ENCODE measurements around the gene DGKB.

DGKB gene

DNA sequence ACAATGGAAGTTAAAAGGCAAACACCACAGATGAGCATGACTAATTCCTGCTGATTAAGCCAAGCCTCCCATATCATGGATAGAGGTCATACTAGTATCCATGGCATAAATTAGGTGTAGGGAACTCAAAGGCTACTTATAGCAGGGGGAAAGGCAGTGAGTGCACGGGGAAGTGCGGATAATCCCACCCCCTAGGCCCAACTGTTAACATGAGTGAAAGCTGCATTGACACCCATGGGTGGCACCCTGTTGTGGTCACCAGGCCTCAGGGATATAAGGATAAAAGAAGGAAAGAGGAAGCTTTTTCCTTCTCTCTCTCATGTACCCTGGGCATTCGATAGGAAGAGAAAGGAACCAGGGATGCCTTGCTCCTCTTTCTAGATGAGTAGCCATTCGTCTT, 161.9 kb downstream of the DGKB start:
- DNase-seq: no peak
- H3K27me3 Mint-ChIP-seq: no peaks in the 10 kb centered on the region
- no peak overlapping the region for H3K27ac Mint-ChIP-seq
- H3K4me1 Mint-ChIP-seq (ENCODE audit: low read depth): no peaks in the 10 kb centered on the region
- peaks cover 10% of the 10 kb centered on the region for H3K9me3 Mint-ChIP-seq
- H3K36me3 Mint-ChIP-seq (ENCODE audit: low read depth): no peaks in the 10 kb centered on the region
- no peak overlapping the region for H3K4me3 Mint-ChIP-seq

DNA sequence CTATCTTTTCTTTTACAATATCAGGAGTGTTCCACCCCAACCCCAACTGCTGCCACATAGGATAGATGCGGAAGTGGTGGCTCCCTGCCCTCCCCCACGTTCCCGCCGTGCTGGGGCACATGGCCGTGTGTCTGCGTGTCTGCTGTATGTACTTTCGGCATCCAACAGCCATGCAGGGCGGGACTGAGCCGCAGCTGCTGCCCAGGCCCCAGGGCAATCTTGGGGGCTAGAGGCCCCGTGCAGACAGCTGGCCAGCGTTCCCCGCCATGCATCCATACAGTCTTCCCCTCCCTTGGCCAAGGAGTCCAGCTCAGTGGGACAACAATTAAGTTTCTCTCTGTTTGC, 162.7 kb downstream of the DGKB start:
- Mint-ChIP-seq H3K27ac (no peak overlapping the region), H3K4me1 (ENCODE audit: low read depth) (no peaks in the 10 kb centered on the region), H3K9me3 (peaks cover 9% of the 10 kb centered on the region), H3K4me3 (no peak overlapping the region), H3K36me3 (ENCODE audit: low read depth) (no peaks in the 10 kb centered on the region), H3K27me3 (no peaks in the 10 kb centered on the region)
- DNase-seq: no peak

DNA sequence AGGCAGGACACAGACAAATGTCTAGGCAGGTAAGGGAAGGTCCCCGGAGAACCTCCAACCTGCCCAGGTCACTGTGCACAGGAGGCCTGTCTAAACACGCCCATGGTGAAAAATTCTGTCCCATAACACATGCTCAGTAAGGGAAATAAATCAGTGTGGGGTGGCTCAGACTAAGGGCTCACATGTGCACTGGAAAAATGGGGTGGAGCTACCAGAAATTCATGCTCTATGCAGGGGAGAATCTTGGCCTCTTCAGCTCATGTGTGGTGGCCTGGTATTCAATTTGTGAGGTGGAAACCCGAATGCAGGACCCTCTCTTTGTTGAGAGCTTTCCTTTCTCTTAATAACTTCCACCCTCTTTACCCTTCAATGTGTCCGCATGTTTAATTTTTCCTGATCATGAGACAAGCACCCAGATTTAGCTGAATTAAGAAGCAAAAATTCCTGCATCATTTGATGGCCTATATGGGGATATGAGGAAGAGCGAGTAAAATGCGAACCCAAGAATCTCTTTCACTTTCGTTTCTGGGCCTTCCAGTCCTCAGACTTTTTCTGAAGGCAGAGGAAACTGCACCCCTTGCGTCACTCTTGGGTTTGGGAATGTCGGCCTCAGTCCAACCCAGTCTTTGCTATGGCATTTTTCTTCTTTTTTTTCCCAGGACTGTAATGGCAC, 163.2 kb downstream of the DGKB start:
- H3K4me1 Mint-ChIP-seq (ENCODE audit: low read depth): no peaks in the 10 kb centered on the region
- no peak overlapping the region for H3K27ac Mint-ChIP-seq
- H3K4me3 Mint-ChIP-seq: no peak overlapping the region

DNA sequence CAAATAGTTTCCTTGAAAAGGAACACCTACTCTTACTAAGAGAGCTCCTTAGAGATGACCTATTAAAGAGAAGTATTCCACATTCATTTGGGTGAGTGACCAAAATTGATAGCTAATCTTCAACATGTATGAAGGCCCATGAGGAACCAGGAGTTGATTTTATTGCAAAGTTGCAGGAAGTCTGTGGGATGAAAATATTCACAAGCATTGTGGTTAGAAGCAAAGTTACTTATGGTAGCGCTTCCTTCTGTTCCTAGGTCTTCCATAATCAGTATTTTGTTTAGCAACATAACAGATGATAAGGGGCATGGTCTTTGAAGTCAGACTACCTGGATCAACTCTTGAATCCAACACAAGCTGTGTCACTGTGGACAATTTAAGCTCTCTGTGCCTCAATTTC, 164.5 kb downstream of the DGKB start:
- peaks cover 7% of the 10 kb centered on the region for H3K9me3 Mint-ChIP-seq
- no peaks in the 10 kb centered on the region for H3K36me3 Mint-ChIP-seq (ENCODE audit: low read depth)
- no peaks in the 10 kb centered on the region for H3K4me1 Mint-ChIP-seq (ENCODE audit: low read depth)
- no peak overlapping the region for H3K4me3 Mint-ChIP-seq
- H3K27ac Mint-ChIP-seq: no peak overlapping the region
- no peak for DNase-seq
- H3K27me3 Mint-ChIP-seq: no peaks in the 10 kb centered on the region

More for the DNA sequence above, 163.2 kb downstream of the DGKB start:
- Mint-ChIP-seq H3K36me3 (ENCODE audit: low read depth) (no peaks in the 10 kb centered on the region), H3K27me3 (no peaks in the 10 kb centered on the region), H3K9me3 (peaks cover 9% of the 10 kb centered on the region)
- DNase-seq: no peak

DNA sequence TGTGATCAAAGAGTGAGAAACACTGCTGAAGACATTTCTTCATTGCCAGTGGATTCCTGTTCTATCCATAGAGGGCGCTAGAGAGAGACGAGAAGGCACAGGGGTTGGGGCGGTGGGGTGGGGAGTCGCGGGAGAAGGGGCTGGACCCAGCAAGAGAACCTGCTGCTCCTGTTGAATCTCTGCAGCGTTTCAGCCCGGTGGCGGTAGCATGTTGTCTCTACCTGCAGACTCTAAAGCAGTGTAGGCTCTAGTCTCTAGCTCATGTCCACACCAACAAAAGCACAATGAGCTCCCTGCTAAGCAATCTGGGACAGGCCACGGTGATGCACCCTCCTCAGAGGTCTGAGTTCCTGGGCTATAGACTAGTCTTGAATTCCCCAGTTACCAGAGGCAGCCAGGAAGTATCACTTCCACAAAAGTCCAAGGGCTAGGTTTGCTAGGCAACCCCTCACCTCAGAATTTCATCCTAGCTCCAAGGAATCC, 167.7 kb downstream of the DGKB start:
- H3K4me3 Mint-ChIP-seq: no peak overlapping the region
- H3K27me3 Mint-ChIP-seq: no peaks in the 10 kb centered on the region
- peaks cover 5% of the 10 kb centered on the region for H3K9me3 Mint-ChIP-seq
- DNase-seq: no peak
- no peaks in the 10 kb centered on the region for H3K36me3 Mint-ChIP-seq (ENCODE audit: low read depth)
- H3K4me1 Mint-ChIP-seq (ENCODE audit: low read depth): no peaks in the 10 kb centered on the region
- H3K27ac Mint-ChIP-seq: no peak overlapping the region

DNA sequence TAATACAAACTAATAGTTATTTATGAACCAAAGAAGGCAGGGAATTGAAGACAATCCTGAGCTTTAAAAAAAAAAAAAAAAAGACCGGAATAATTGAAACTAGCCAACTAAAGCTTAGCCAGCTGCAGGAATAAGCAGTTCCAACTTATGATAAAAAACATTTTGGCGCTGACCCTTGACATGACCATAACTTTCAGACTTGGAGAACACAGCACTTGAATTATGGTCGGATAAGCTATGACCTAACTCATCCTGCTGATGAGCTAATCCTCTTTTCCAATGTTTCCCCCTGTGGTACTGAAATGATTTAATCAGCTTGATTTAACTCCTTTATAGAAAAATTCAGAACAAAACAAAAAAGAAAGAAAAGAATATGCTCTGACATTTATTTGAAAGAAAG, 181.8 kb downstream of the DGKB start:
- Mint-ChIP-seq H3K36me3 (ENCODE audit: low read depth) (no peaks in the 10 kb centered on the region), H3K27ac (no peak overlapping the region), H3K4me3 (no peak overlapping the region), H3K27me3 (no peaks in the 10 kb centered on the region), H3K9me3 (no peaks in the 10 kb centered on the region), H3K4me1 (ENCODE audit: low read depth) (no peaks in the 10 kb centered on the region)
- no peak for DNase-seq

- Mint-ChIP-seq H3K4me3 (no peak overlapping the region), H3K27ac (no peak overlapping the region), H3K4me1 (ENCODE audit: low read depth) (peaks cover 9% of the 10 kb centered on the region), H3K36me3 (ENCODE audit: low read depth) (no peaks in the 10 kb centered on the region), H3K9me3 (no peaks in the 10 kb centered on the region), H3K27me3 (no peaks in the 10 kb centered on the region)
- no peak for DNase-seq
These were observed 184.7 kb downstream of the DGKB start for GRCh38 chr7:14717816-14718215.

DNA sequence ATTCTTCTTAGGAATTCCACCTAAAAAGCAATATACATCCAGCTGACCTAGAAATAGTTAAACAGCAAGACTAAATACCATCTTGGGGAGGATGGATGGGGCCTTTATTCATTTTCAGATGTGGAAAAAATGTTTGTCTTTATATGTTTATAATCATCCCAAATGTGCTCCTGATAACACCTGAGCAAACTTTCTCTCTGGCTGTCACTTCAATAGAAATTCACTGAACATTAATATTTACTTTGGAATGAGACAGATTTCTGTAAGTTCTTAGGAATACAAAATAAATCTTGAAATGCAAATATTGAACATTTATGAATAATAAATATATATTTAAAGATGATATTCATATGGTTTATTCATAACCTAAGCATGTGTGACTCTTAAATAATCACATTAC, 185.4 kb downstream of the DGKB start:
- H3K36me3 Mint-ChIP-seq (ENCODE audit: low read depth): no peaks in the 10 kb centered on the region
- H3K4me1 Mint-ChIP-seq (ENCODE audit: low read depth): peaks cover 9% of the 10 kb centered on the region
- H3K4me3 Mint-ChIP-seq: no peak overlapping the region
- H3K27ac Mint-ChIP-seq: no peak overlapping the region
- no peak for DNase-seq
- no peaks in the 10 kb centered on the region for H3K9me3 Mint-ChIP-seq
- H3K27me3 Mint-ChIP-seq: no peaks in the 10 kb centered on the region

GRCh38 chr7:14714161-14714728, 188.3 kb downstream of the DGKB start:
- Mint-ChIP-seq H3K36me3 (ENCODE audit: low read depth) (no peaks in the 10 kb centered on the region), H3K9me3 (no peaks in the 10 kb centered on the region), H3K27me3 (no peaks in the 10 kb centered on the region), H3K4me1 (ENCODE audit: low read depth) (peaks cover 9% of the 10 kb centered on the region), H3K4me3 (no peak overlapping the region), H3K27ac (no peak overlapping the region)
- no peak for DNase-seq

DNA sequence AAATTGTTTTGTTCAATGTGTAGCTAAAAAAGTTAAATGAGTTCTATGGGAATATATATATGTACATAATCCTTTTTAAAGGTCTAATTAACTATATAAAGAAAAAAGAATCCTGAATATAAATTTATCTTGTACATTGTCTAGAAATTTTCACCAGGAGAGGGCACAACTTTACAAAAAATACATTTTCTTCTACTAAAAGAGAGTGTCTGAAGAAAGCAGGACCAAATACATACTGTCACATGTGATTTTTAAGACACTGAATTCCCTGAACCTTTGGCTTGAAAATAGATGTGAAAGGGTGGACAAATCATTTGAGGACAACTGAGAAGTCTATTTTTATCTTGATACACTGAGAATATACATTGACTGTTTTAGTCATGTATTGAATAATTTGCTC, 204.3 kb downstream of the DGKB start:
- no peak for DNase-seq
- Mint-ChIP-seq H3K27me3 (no peaks in the 10 kb centered on the region), H3K27ac (no peak overlapping the region)

DNA sequence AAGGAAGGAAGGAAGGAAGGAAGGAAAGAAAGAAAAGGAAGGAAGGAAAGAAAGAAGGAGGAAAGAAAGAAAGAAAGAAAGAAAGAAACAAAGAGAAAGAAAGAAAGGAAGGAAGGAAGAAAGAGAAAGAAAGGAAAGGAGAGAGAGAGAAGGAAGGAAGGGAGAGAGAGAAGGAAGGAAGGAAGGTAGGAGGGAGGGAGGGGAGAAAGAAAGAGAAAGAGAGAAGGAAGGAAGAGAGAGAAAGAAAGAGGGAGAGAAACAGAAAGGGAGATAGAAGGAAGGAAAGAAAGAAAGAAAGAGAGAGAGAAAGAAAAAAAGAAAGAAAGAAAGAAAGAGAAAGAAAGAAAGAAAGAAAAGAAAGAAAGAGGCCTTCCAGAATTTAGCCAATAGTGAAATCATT, 204.9 kb downstream of the DGKB start:
- no peak overlapping the region for H3K27ac Mint-ChIP-seq
- no peaks in the 10 kb centered on the region for H3K9me3 Mint-ChIP-seq
- no peak overlapping the region for H3K4me3 Mint-ChIP-seq
- no peaks in the 10 kb centered on the region for H3K27me3 Mint-ChIP-seq
- no peak for DNase-seq
- no peaks in the 10 kb centered on the region for H3K36me3 Mint-ChIP-seq (ENCODE audit: low read depth)
- no peaks in the 10 kb centered on the region for H3K4me1 Mint-ChIP-seq (ENCODE audit: low read depth)

More for the DNA sequence above, 204.3 kb downstream of the DGKB start:
- Mint-ChIP-seq H3K9me3 (no peaks in the 10 kb centered on the region), H3K4me1 (ENCODE audit: low read depth) (no peaks in the 10 kb centered on the region), H3K4me3 (no peak overlapping the region), H3K36me3 (ENCODE audit: low read depth) (no peaks in the 10 kb centered on the region)

DNA sequence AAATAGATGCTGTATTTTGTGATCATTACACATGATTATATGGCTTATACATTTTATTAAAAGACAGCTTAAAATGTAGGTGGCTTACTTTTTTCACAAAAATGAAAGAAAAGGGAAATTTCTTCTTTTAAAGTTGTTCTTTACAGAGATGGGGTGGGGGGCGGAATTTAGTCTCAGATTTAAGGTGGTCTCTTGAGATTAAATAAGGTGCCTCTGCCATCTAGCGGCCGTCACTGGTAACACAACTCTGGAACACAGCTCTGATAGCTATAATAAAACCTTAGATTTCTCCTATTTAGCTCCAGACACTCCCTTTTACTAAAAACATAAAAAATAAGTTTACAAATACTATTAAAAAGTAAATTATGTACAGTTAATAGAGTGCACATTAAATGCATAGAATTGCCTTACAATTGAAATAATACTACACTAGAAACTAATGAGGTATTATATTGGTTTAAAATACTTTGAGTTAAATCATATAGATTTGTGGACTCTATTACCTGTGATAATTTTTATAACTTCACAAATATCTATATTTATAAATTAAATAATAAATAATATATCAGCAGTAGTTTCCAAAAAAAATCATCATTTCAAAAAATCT, 210.9 kb downstream of the DGKB start:
- Mint-ChIP-seq H3K4me3 (no peak overlapping the region), H3K27me3 (peaks cover 8% of the 10 kb centered on the region), H3K27ac (no peak overlapping the region), H3K36me3 (ENCODE audit: low read depth) (no peaks in the 10 kb centered on the region), H3K9me3 (no peaks in the 10 kb centered on the region), H3K4me1 (ENCODE audit: low read depth) (no peaks in the 10 kb centered on the region)
- DNase-seq: peak; percentile 55

- Mint-ChIP-seq H3K36me3 (ENCODE audit: low read depth) (no peaks in the 10 kb centered on the region), H3K4me1 (ENCODE audit: low read depth) (no peaks in the 10 kb centered on the region), H3K4me3 (no peak overlapping the region), H3K9me3 (no peaks in the 10 kb centered on the region), H3K27me3 (peaks cover 8% of the 10 kb centered on the region), H3K27ac (no peak overlapping the region)
- DNase-seq: no peak
These were observed 211.5 kb downstream of the DGKB start for GRCh38 chr7:14691034-14691433.

DNA sequence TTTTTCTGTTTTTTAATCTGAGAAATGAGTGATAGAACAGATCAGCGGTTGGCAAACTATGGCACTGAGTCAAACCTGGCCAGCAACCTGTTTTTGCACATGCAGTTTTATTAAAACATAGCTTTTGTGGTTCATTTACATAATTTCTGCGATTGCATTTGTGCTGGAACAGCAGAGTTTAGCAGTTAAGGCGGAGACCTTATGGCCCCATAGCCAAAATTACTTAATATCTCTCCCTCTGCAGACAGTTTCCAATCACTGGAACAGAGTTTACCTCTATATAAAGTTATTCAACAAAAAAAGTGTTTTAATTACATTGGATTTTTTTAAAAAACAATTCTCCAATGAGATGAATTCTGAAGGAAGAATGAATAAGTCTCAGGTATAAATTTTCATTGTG, 212.1 kb downstream of the DGKB start:
- Mint-ChIP-seq H3K27ac (no peak overlapping the region), H3K4me1 (ENCODE audit: low read depth) (no peaks in the 10 kb centered on the region), H3K9me3 (no peaks in the 10 kb centered on the region), H3K36me3 (ENCODE audit: low read depth) (no peaks in the 10 kb centered on the region), H3K27me3 (peaks cover 8% of the 10 kb centered on the region), H3K4me3 (no peak overlapping the region)
- no peak for DNase-seq

- Mint-ChIP-seq H3K9me3 (no peaks in the 10 kb centered on the region), H3K4me1 (ENCODE audit: low read depth) (no peaks in the 10 kb centered on the region), H3K4me3 (no peak overlapping the region), H3K27me3 (peaks cover 8% of the 10 kb centered on the region), H3K36me3 (ENCODE audit: low read depth) (no peaks in the 10 kb centered on the region), H3K27ac (no peak overlapping the region)
- DNase-seq: no peak
These were observed 212.5 kb downstream of the DGKB start for GRCh38 chr7:14690075-14690474.
